Endothelial cell of umbilical vein (primary cell): ENCODE results near the gene TMEM11. TPM values are rescaled to one million over a fixed set of nuclear protein-coding genes. Genes with fewer than 3 reads are reported as not detected.

Experiments
- BruUV-seq: library from RNA; stranded (reverse); fragments of 400-500 nt; replicated peaks from 2 replicates; lab custom pipeline; 2021; lab: Mats Ljungman, UMichigan
- CTCF ChIA-PET: fragments of 300-600, 350-600 bp; sonication (Branson Sonifier 250); formaldehyde crosslinking; loops from one replicate; lab custom pipeline; 2021; ENCODE audit warnings: antibody characterized with exemption, inconsistent platforms; lab: Charles Lee
- POLR2A ChIA-PET: fragments of 300-600, 350-600 bp; sonication (Branson Sonifier 250); formaldehyde crosslinking; loops from one replicate; lab custom pipeline; 2021; ENCODE audit warnings: antibody characterized with exemption, inconsistent platforms; lab: Charles Lee
- DNase-seq: peaks from one replicate; pipeline ENCODE4 v3.0.0-alpha.2; 2011; ENCODE audit warnings: low read depth, low spot score
- FAIRE-seq: peaks from 2 replicates; lab custom pipeline; 2011; peaks lifted over from hg19 to GRCh38; lab: Jason Lieb, UNC
- H2AFZ ChIP-seq: 2 replicates; pipeline ENCODE4 v1.6.0; 2012; ENCODE audit warnings: low read depth, low read length, control low read depth, inconsistent platforms
- H3K27ac ChIP-seq: 2 replicates; pipeline ENCODE4 v1.5.1; 2011; ENCODE audit warnings: low read depth, mild to moderate bottlenecking, control low read depth, low read length, moderate library complexity; ENCODE audit not compliant: insufficient read depth
- H3K27me3 ChIP-seq, 2 experiments: 2 replicates each; pipeline versions ENCODE4 v1.6.0 to v1.6.1; 2011; ENCODE audit warnings: low read length in 2 of 2, mixed read lengths in 1 of 2; ENCODE audit not compliant: control insufficient read depth in 2 of 2, insufficient read depth in 2 of 2
- H3K36me3 ChIP-seq, 2 experiments: 2 replicates in 1 of 2; 3 replicates in 1 of 2; pipeline ENCODE4 v1.5.1; 2011; ENCODE audit warnings: low read length in 2 of 2, mild to moderate bottlenecking in 1 of 2, moderate library complexity in 1 of 2; ENCODE audit not compliant: control insufficient read depth in 2 of 2, insufficient read depth in 2 of 2; ENCODE audit errors: extremely low read depth in 1 of 2
- H3K4me1 ChIP-seq: 3 replicates; pipeline ENCODE4 v1.5.1; 2011; ENCODE audit warnings: mild to moderate bottlenecking, low read length; ENCODE audit not compliant: control insufficient read depth, insufficient read depth; ENCODE audit errors: extremely low read depth
- H3K4me2 ChIP-seq: 2 replicates; pipeline ENCODE4 v1.6.1; 2011; ENCODE audit warnings: low read length, control low read depth, mixed read lengths; ENCODE audit not compliant: insufficient read depth
- H3K4me3 ChIP-seq, 3 experiments: fragments of 200-600 bp in 1 of 3; sonication (generic), shearing (Covaris generic) in 1 of 3; replicated peaks in 1 of 3; 2 replicates each; pipeline ENCODE4 v1.5.1; 2011 to 2016; ENCODE audit warnings: control low read depth in 3 of 3, low read length in 3 of 3, mild to moderate bottlenecking in 2 of 3, inconsistent platforms in 1 of 3, low read depth in 1 of 3, moderate library complexity in 1 of 3; ENCODE audit not compliant: insufficient read depth in 1 of 3
- H3K79me2 ChIP-seq: 2 replicates; pipeline ENCODE4 v1.6.0; 2012; ENCODE audit warnings: low read length, inconsistent platforms; ENCODE audit not compliant: control insufficient read depth, insufficient read depth
- H3K9ac ChIP-seq: replicated peaks from 2 replicates; pipeline ENCODE3; 2011; ENCODE audit warnings: low read length, control low read depth; ENCODE audit not compliant: insufficient read depth; ENCODE audit errors: extremely low read depth
- H3K9me1 ChIP-seq: replicated peaks from 3 replicates; pipeline ENCODE4 v1.6.0; 2011; ENCODE audit warnings: mild to moderate bottlenecking, low read length; ENCODE audit not compliant: control insufficient read depth, insufficient read depth; ENCODE audit errors: extremely low read depth
- H3K9me3 ChIP-seq: replicated peaks from 2 replicates; pipeline ENCODE4 v1.5.1; 2012; ENCODE audit warnings: low read length, inconsistent platforms; ENCODE audit not compliant: control insufficient read depth, insufficient read depth
- H4K20me1 ChIP-seq: replicated peaks from 2 replicates; pipeline ENCODE3; 2011; ENCODE audit warnings: mild to moderate bottlenecking, low read length; ENCODE audit not compliant: control insufficient read depth, insufficient read depth; ENCODE audit errors: extremely low read depth
- CTCF ChIP-seq, 2 donors: IDR thresholded peaks; 1 replicate in 1 of 2; 2 replicates in 1 of 2; pipeline ENCODE4 v1.5.1; 2011; ENCODE audit warnings: low read length in 2 of 2, mild to moderate bottlenecking in 2 of 2, moderate library complexity in 2 of 2, control low read depth in 1 of 2, inconsistent platforms in 1 of 2, low read depth in 1 of 2; ENCODE audit not compliant: insufficient read depth in 1 of 2; ENCODE audit errors: extremely low read depth in 1 of 2
- EZH2 ChIP-seq: IDR thresholded peaks from 2 replicates; pipeline ENCODE4 v1.6.1; 2012; ENCODE audit warnings: borderline replicate concordance, low read depth, mild to moderate bottlenecking, moderate library complexity, low read length, inconsistent platforms; ENCODE audit not compliant: severe bottlenecking
- FOS ChIP-seq: IDR thresholded peaks from 2 replicates; pipeline ENCODE4 v1.6.1; 2011; ENCODE audit warnings: mild to moderate bottlenecking, low read length, moderate library complexity, borderline replicate concordance; ENCODE audit not compliant: insufficient read depth
- GATA2 ChIP-seq: IDR thresholded peaks from 2 replicates; pipeline ENCODE4 v1.7.0; 2011; ENCODE audit warnings: low read depth, mild to moderate bottlenecking, moderate library complexity, mixed read lengths, low read length; ENCODE audit not compliant: insufficient read length, insufficient read depth
- JUN ChIP-seq: IDR thresholded peaks from 2 replicates; pipeline ENCODE4 v1.6.1; 2011; ENCODE audit warnings: borderline replicate concordance, low read depth; ENCODE audit not compliant: insufficient read length, insufficient read depth
- MYC ChIP-seq: IDR thresholded peaks from one replicate; pipeline ENCODE4 v1.6.1; 2011; ENCODE audit warnings: mild to moderate bottlenecking, low read depth, low read length
- POLR2A ChIP-seq: IDR thresholded peaks from 2 replicates; pipeline ENCODE4 v1.6.1; 2012; ENCODE audit warnings: low read depth, mild to moderate bottlenecking, control low read depth, low read length
- POLR2AphosphoS5 ChIP-seq: IDR thresholded peaks from 2 replicates; pipeline ENCODE4 v1.6.1; 2012; ENCODE audit warnings: low read depth, mild to moderate bottlenecking, control low read depth, low read length, moderate library complexity; ENCODE audit not compliant: insufficient read depth
- dilution Hi-C: fragments of 300-500 bp; cut with MboI; formaldehyde crosslinking; loops from one replicate; pipeline ENCODE4 v1.15.0; 2019; ENCODE audit warnings: low sequenced_read_pairs; ENCODE audit not compliant: extremely low pct_ligation_motif_present
- intact Hi-C: fragments of 100-400 bp; cut with micrococcal nuclease; formaldehyde crosslinking; loops from one replicate; pipeline ENCODE4 v1.10.0; 2022
- polyA plus RNA-seq, 4 experiments: library from polyadenylated mRNA; depleted of rRNA in 3 of 4; stranded (reverse) in 3 of 4; unstranded in 1 of 4; fragments of >200 nt; gene quantifications; 2 replicates each; pipeline versions ENCODE4 v1.2.1 to v1.2.3, GENCODE V29; 2011 to 2012; ENCODE audit warnings: missing spikeins in 1 of 4
- total RNA-seq: library from RNA; stranded (reverse); gene quantifications from 2 replicates; pipeline ENCODE4 v1.2.3, GENCODE V29; 2021
- TF ChIP-seq, protein P1 (sequence below): IDR thresholded peaks from 2 replicates; pipeline ENCODE4 v1.6.1; 2011; ENCODE audit not compliant: insufficient read depth, insufficient read length

Gene TMEM11
- total and polyA plus RNA-seq, 2 donors (not counting 3 experiments of a cell fraction or from before 2014, with no cell fraction given): 27.4 to 79.9 TPM

DNA sequence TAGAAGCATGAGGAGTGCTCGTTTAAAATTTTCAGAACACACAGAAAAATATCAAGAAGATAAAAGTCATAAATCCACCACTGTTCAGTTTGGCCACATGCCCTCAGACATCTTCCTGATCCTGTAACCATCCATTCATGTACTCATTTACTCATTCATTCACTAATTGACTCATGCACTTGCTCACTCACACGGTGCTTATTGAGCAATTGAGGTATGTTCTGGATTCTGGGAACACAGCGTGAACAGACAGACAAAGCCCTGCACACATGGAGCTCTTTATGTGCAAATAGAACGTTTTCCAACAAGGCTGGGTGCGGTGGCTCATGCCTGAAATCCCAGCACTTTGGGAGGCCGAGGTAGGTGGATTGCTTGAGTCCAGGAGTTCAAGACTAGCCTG lies 49.4 kb upstream of the TMEM11 start:
- no TSS peak for BruUV-seq
- Histone ChIP-seq H2AFZ (no peak overlapping the region), H3K4me1 (no peaks in the 10 kb centered on the region), H3K9me3 (no peaks in the 10 kb centered on the region), H3K27me3 (peaks cover 2% of the 10 kb centered on the region in 2 experiments), H3K36me3 (no peaks in the 10 kb centered on the region), H3K79me2 (no peaks in the 10 kb centered on the region), H3K9ac (no peak overlapping the region), H3K4me2 (no peak overlapping the region), H3K27ac (no peak overlapping the region), H4K20me1 (no peaks in the 10 kb centered on the region), H3K4me3 (no peak overlapping the region), H3K9me1 (no peaks in the 10 kb centered on the region)
- POLR2A ChIA-PET: interaction anchor here (0.7 kb wide), 1 partner anchor 13 kb away, joined by 4 read pairs; no protein-coding TSS in a partner anchor
- dilution Hi-C loops: no loop called here
- intact Hi-C loops: no loop called here
- TF ChIP-seq, protein P1, sequence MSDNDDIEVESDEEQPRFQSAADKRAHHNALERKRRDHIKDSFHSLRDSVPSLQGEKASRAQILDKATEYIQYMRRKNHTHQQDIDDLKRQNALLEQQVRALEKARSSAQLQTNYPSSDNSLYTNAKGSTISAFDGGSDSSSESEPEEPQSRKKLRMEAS: no peak
- TF ChIP-seq JUN: no peak
- no peak for TF ChIP-seq FOS
- TF ChIP-seq POLR2A: no peak
- no peak for TF ChIP-seq CTCF (IDR thresholded peaks at IDR 0.05; ENCODE audit: extremely low read depth in 1 of 2, insufficient read depth in 1 of 2, low read depth in 1 of 2, low read length in 2 of 2)
- no peak for TF ChIP-seq EZH2
- TF ChIP-seq POLR2AphosphoS5: no peak
- no peak for TF ChIP-seq GATA2
- TF ChIP-seq MYC: no peak
- CTCF ChIA-PET: interaction anchor here (1.5 to 1.7 kb wide), 2 partner anchors 12 to 134 kb away, joined by 4 to 5 read pairs; no protein-coding TSS in a partner anchor
- FAIRE-seq (no peak), DNase-seq (no peak)
